Panc1 (cell line): ENCODE results near the gene TRAPPC10. TPM values are rescaled to one million over a fixed set of nuclear protein-coding genes. Genes with fewer than 3 reads are reported as not detected.

Source experiments
- ATAC-seq: fragments of 200-7000 bp; cut with Tn5 transposase; 2 replicates; pipeline ENCODE4 v1.9.1; 2020; ENCODE audit warnings: mild to moderate bottlenecking, moderate library complexity
- BruUV-seq: library from RNA; stranded (reverse); fragments of 400-500 nt; replicated peaks from 2 replicates; lab custom pipeline; 2021; lab: Mats Ljungman, UMichigan
- CTCF ChIA-PET: fragments of 300-600 bp; sonication (Branson Sonifier 250); formaldehyde crosslinking; loops from one replicate; lab custom pipeline; 2022; ENCODE audit warnings: antibody characterized with exemption; lab: Charles Lee
- POLR2A ChIA-PET: fragments of 300-600 bp; sonication (Branson Sonifier 250); formaldehyde crosslinking; loops from one replicate; lab custom pipeline; 2022; ENCODE audit warnings: antibody characterized with exemption; lab: Charles Lee
- DNase-seq: peaks from one replicate; pipeline ENCODE4 v3.0.0-alpha.2; 2010; ENCODE audit warnings: low read depth, low spot score
- H3K27ac ChIP-seq: 2 replicates; pipeline ENCODE4 v1.5.1; 2011; ENCODE audit warnings: mild to moderate bottlenecking, low read length, inconsistent platforms
- H3K27me3 ChIP-seq: fragments of 200-500 bp; sonication (Bioruptor generic); 2 replicates; pipeline ENCODE4 v1.6.0; 2014; ENCODE audit warnings: low read length, inconsistent platforms; ENCODE audit not compliant: control insufficient read depth, insufficient read depth
- H3K36me3 ChIP-seq: fragments of 200-500 bp; sonication (Bioruptor generic); 2 replicates; pipeline ENCODE4 v1.5.1; 2014; ENCODE audit warnings: inconsistent platforms, mild to moderate bottlenecking, low read length, moderate library complexity; ENCODE audit not compliant: control insufficient read depth, insufficient read depth
- H3K4me1 ChIP-seq: 2 replicates; pipeline ENCODE4 v1.5.1; 2011; ENCODE audit warnings: inconsistent platforms, mild to moderate bottlenecking, low read length, moderate library complexity; ENCODE audit not compliant: control insufficient read depth, insufficient read depth
- H3K4me3 ChIP-seq, 2 experiments: 2 replicates each; pipeline ENCODE4 v1.5.1; 2011 to 2012; ENCODE audit warnings: low read depth in 2 of 2, low read length in 2 of 2, mild to moderate bottlenecking in 2 of 2, inconsistent platforms in 1 of 2, moderate library complexity in 1 of 2
- H3K9me3 ChIP-seq: fragments of 200-500 bp; sonication (Bioruptor generic); 2 replicates; pipeline ENCODE4 v1.5.1; 2014; ENCODE audit warnings: low read depth, mild to moderate bottlenecking, inconsistent platforms, low read length, moderate library complexity; ENCODE audit not compliant: control insufficient read depth, insufficient read depth
- CTCF ChIP-seq: fragments of 450-650 bp; IDR thresholded peaks from 2 replicates; pipeline ENCODE4 v1.5.1; 2017; ENCODE audit warnings: mild to moderate bottlenecking
- POLR2AphosphoS5 ChIP-seq: IDR thresholded peaks from 2 replicates; pipeline ENCODE4 v1.6.1; 2012; ENCODE audit warnings: mild to moderate bottlenecking, low read depth, low read length, moderate library complexity
- REST ChIP-seq, 2 experiments: IDR thresholded peaks; 2 replicates each; pipeline ENCODE4 v1.6.1; 2011 to 2012; ENCODE audit warnings: low read depth in 2 of 2, control low read depth in 1 of 2, low read length in 1 of 2, mild to moderate bottlenecking in 1 of 2, moderate library complexity in 1 of 2; ENCODE audit not compliant: insufficient read depth in 1 of 2
- SIN3A ChIP-seq: IDR thresholded peaks from 2 replicates; pipeline ENCODE4 v1.6.1; 2012; ENCODE audit warnings: low read depth, mild to moderate bottlenecking, low read length, moderate library complexity, borderline replicate concordance; ENCODE audit not compliant: insufficient read depth
- TCF7L2 ChIP-seq: IDR thresholded peaks from 2 replicates; pipeline ENCODE4 v1.6.1; 2011; ENCODE audit warnings: mild to moderate bottlenecking, low read depth, low read length, inconsistent platforms
- in situ Hi-C: cut with HindIII; loops from 2 replicates; pipeline ENCODE4 v1.10.0; 2016; ENCODE audit warnings: low sequenced_read_pairs, low pct_unique_long_range_greater_than_20kb
- intact Hi-C: fragments of 100-400 bp; cut with micrococcal nuclease; formaldehyde crosslinking; loops from one replicate; pipeline ENCODE4 v1.10.0; 2022; ENCODE audit not compliant: unreplicated experiment
- total RNA-seq: library from RNA; stranded (reverse); gene quantifications from one replicate; pipeline ENCODE4 v1.2.1, GENCODE V29; 2021; ENCODE audit not compliant: unreplicated experiment

TRAPPC10 gene
- total RNA-seq, 1 experiment from 2014 or later, result 34.5 TPM

- in situ Hi-C loops, result no loop called here
- H3K27me3 ChIP-seq, result no peaks in the 10 kb centered on the region
- no peaks in the 10 kb centered on the region for H3K9me3 ChIP-seq
- no peak overlapping the region for H3K4me3 ChIP-seq
- intact Hi-C loops, result no loop called here
- ChIA-PET POLR2A (no interaction called here), CTCF (no interaction called here)
- BruUV-seq, result no TSS peak
- no peaks in the 10 kb centered on the region for H3K36me3 ChIP-seq
- ATAC-seq (no peak), DNase-seq (no peak)
- H3K27ac ChIP-seq, result no peak overlapping the region
- TF ChIP-seq TCF7L2, result no peak
- no peak for TF ChIP-seq CTCF
- TF ChIP-seq POLR2AphosphoS5, result no peak
- no peak for TF ChIP-seq SIN3A
- TF ChIP-seq REST (IDR thresholded peaks at IDR 0.05; ENCODE audit: insufficient read depth in 1 of 2, low read depth in 2 of 2, low read length in 1 of 2), result no peak
- H3K4me1 ChIP-seq, result no peaks in the 10 kb centered on the region
Measured at GRCh38 chr21:44052830-44053226, 40.7 kb downstream of the TRAPPC10 start.

GRCh38 chr21:44053567-44053966 is 41.5 kb downstream of the TRAPPC10 start:
- no peak for DNase-seq
- ATAC-seq, result no peak
- Histone ChIP-seq H3K4me3 (no peak overlapping the region), H3K4me1 (no peaks in the 10 kb centered on the region), H3K27me3 (no peaks in the 10 kb centered on the region), H3K9me3 (no peaks in the 10 kb centered on the region), H3K36me3 (no peaks in the 10 kb centered on the region), H3K27ac (no peak overlapping the region)
- ChIA-PET CTCF (no interaction called here), POLR2A (no interaction called here)
- in situ Hi-C loops (no loop called here), intact Hi-C loops (no loop called here)
- TF ChIP-seq TCF7L2 (no peak), CTCF (no peak), REST (IDR thresholded peaks at IDR 0.05; ENCODE audit: insufficient read depth in 1 of 2, low read depth in 2 of 2, low read length in 1 of 2) (no peak), POLR2AphosphoS5 (no peak), SIN3A (no peak)
- BruUV-seq, result no TSS peak
